OCI-LY1 (cell line): ENCODE results near the gene SCYL3.

Experiments used
- H2AFZ ChIP-seq: fragments of 200-600 bp; sonication (generic), shearing (Covaris generic); 2 replicates; pipeline ENCODE4 v1.6.0; 2014; ENCODE audit warnings: antibody characterized with exemption, mild to moderate bottlenecking, low read length
- H3F3A ChIP-seq: fragments of 200-600 bp; sonication (generic), shearing (Covaris generic); 2 replicates; pipeline ENCODE4 v1.6.0; 2014; ENCODE audit warnings: mild to moderate bottlenecking, antibody characterized with exemption, low read length, moderate library complexity; ENCODE audit not compliant: insufficient read depth
- H3K27ac ChIP-seq: fragments of 200-600 bp; sonication (generic); 2 replicates; pipeline ENCODE4 v1.5.1; 2014; ENCODE audit warnings: low read length, mixed run types, mild to moderate bottlenecking, low read depth; ENCODE audit not compliant: poor library complexity, severe bottlenecking
- H3K27me3 ChIP-seq: fragments of 200-600 bp; sonication (generic); 2 replicates; pipeline ENCODE4 v1.6.0; 2014; ENCODE audit warnings: antibody characterized with exemption, mild to moderate bottlenecking, low read length, moderate library complexity; ENCODE audit not compliant: insufficient read depth
- H3K36me3 ChIP-seq: fragments of 200-600 bp; sonication (generic); 2 replicates; pipeline ENCODE4 v1.6.1; 2014; ENCODE audit warnings: mild to moderate bottlenecking, antibody characterized with exemption, low read length, moderate library complexity, mixed read lengths; ENCODE audit not compliant: insufficient read depth
- H3K4me1 ChIP-seq: fragments of 200-600 bp; sonication (generic); 2 replicates; pipeline ENCODE4 v1.5.1; 2014; ENCODE audit warnings: mild to moderate bottlenecking, low read length, moderate library complexity; ENCODE audit not compliant: insufficient read depth, severe bottlenecking
- H3K4me2 ChIP-seq: fragments of 200-600 bp; sonication (generic), shearing (Covaris generic); 2 replicates; pipeline ENCODE4 v1.6.1; 2014; ENCODE audit warnings: low read length
- H3K4me3 ChIP-seq: fragments of 200-600 bp; sonication (generic); 2 replicates; pipeline ENCODE4 v1.5.1; 2014; ENCODE audit warnings: low read length, low read depth, mild to moderate bottlenecking, mixed read lengths; ENCODE audit not compliant: poor library complexity, severe bottlenecking
- H3K79me2 ChIP-seq: fragments of 200-600 bp; shearing (Covaris generic); 2 replicates; pipeline ENCODE4 v1.6.1; 2016; ENCODE audit warnings: mixed run types, low read length, mixed read lengths; ENCODE audit not compliant: insufficient read depth
- H3K9ac ChIP-seq: fragments of 200-600 bp; sonication (generic), shearing (Covaris generic); 2 replicates; pipeline ENCODE4 v1.6.1; 2014; ENCODE audit warnings: mild to moderate bottlenecking, low read length, mixed read lengths
- H3K9me2 ChIP-seq: fragments of 200-600 bp; sonication (generic), shearing (Covaris generic); 2 replicates; pipeline ENCODE4 v1.6.1; 2014; ENCODE audit warnings: low read depth, mild to moderate bottlenecking, low read length, mixed read lengths
- H3K9me3 ChIP-seq: fragments of 200-600 bp; shearing (Covaris generic); 2 replicates; pipeline ENCODE4 v1.6.1; 2014; ENCODE audit warnings: low read length, mixed read lengths
- H4K20me1 ChIP-seq: fragments of 200-600 bp; sonication (generic), shearing (Covaris generic); 2 replicates; pipeline ENCODE4 v1.6.0; 2016; ENCODE audit warnings: mild to moderate bottlenecking, low read length; ENCODE audit not compliant: insufficient read depth
- CTCF ChIP-seq: fragments of 200-600 bp; sonication (generic), shearing (Covaris generic); IDR thresholded peaks from 2 replicates; pipeline ENCODE4 v1.5.1; 2017; ENCODE audit warnings: mild to moderate bottlenecking, antibody characterized with exemption, low read length, moderate library complexity, mixed read lengths
- EZH2 ChIP-seq: fragments of 200-600 bp; sonication (generic), shearing (Covaris generic); IDR thresholded peaks from 2 replicates; pipeline ENCODE4 v1.8.0; 2017; ENCODE audit warnings: borderline replicate concordance, mixed run types, mild to moderate bottlenecking, antibody characterized with exemption, low read length, moderate library complexity, mixed read lengths

Gene SCYL3

GRCh38 chr1:169885207-169885606 is 8.5 kb downstream of the SCYL3 start:
- Histone ChIP-seq H3K9me2 (no peaks in the 10 kb centered on the region), H3K27me3 (no peaks in the 10 kb centered on the region), H2AFZ (no peak overlapping the region), H4K20me1 (no peaks in the 10 kb centered on the region), H3K4me3 (no peak overlapping the region), H3K9me3 (no peaks in the 10 kb centered on the region), H3K9ac (no peak overlapping the region), H3K36me3 (peaks cover 31% of the 10 kb centered on the region), H3K4me2 (no peak overlapping the region), H3K27ac (no peak overlapping the region), H3K79me2 (peaks cover 12% of the 10 kb centered on the region; the same call in 1 of the 2 replicates), H3F3A (no peaks in the 10 kb centered on the region), H3K4me1 (peaks cover 10% of the 10 kb centered on the region)
- TF ChIP-seq CTCF (no peak), EZH2 (no peak)

- Histone ChIP-seq H3K9me3 (no peaks in the 10 kb centered on the region), H3K27me3 (no peaks in the 10 kb centered on the region), H3K9me2 (no peaks in the 10 kb centered on the region), H3K4me3 (no peak overlapping the region), H3K4me2 (no peak overlapping the region), H3K27ac (no peak overlapping the region), H4K20me1 (no peaks in the 10 kb centered on the region), H3K4me1 (peaks cover 10% of the 10 kb centered on the region), H2AFZ (no peak overlapping the region), H3K36me3 (peaks cover 31% of the 10 kb centered on the region), H3K9ac (no peak overlapping the region), H3K79me2 (peaks cover 6% of the 10 kb centered on the region; the same call in 1 of the 2 replicates), H3F3A (no peaks in the 10 kb centered on the region)
- no peak for TF ChIP-seq EZH2
- no peak for TF ChIP-seq CTCF
Observed at GRCh38 chr1:169884634-169885033, 9.1 kb downstream of the SCYL3 start.

GRCh38 chr1:169882039-169882511 is 11.6 kb downstream of the SCYL3 start:
- no peaks in the 10 kb centered on the region for H3K9me3 ChIP-seq
- H2AFZ ChIP-seq: no peak overlapping the region
- H3K9me2 ChIP-seq: no peaks in the 10 kb centered on the region
- H3K27ac ChIP-seq: no peak overlapping the region
- H3K9ac ChIP-seq: no peak overlapping the region
- H3K79me2 ChIP-seq: no peaks in the 10 kb centered on the region
- no peak overlapping the region for H3K4me3 ChIP-seq
- H3K4me2 ChIP-seq: no peak overlapping the region
- no peaks in the 10 kb centered on the region for H3F3A ChIP-seq
- no peaks in the 10 kb centered on the region for H3K27me3 ChIP-seq
- H3K4me1 ChIP-seq: peaks cover 19% of the 10 kb centered on the region
- TF ChIP-seq EZH2 (no peak), CTCF (no peak)
- peaks cover 31% of the 10 kb centered on the region for H3K36me3 ChIP-seq
- H4K20me1 ChIP-seq: no peaks in the 10 kb centered on the region
